HepG2 (cell line): ENCODE results near the gene GPS2. TPM values are rescaled to one million over a fixed set of nuclear protein-coding genes. Genes with fewer than 3 reads are reported as not detected.
A peak's percentile ranks its signal among the peaks of the same experiment; 100 is the strongest.

Source experiments
- EP300 ChIP-seq, 3 experiments: sonication (generic) in 1 of 3; formaldehyde crosslinking in 1 of 3; IDR thresholded peaks; 2 replicates each; pipeline versions ENCODE4 v1.5.1 to v1.6.1; 2011 to 2020; ENCODE audit warnings: low read depth in 2 of 3, low read length in 2 of 3, borderline replicate concordance in 1 of 3, improper control_type of control experiment in 1 of 3, mild to moderate bottlenecking in 1 of 3, missing genetic modification reagents in 1 of 3, moderate library complexity in 1 of 3
- GATA4 ChIP-seq: sonication (generic); IDR thresholded peaks from 2 replicates; pipeline ENCODE4 v1.6.1; 2016; ENCODE audit warnings: antibody characterized with exemption, low read depth, borderline replicate concordance
- GATAD1 ChIP-seq: IDR thresholded peaks from 2 replicates; pipeline ENCODE4 v1.6.1; 2016; ENCODE audit warnings: missing genetic modification reagents, missing compliant biosample characterization
- HES4 ChIP-seq: sonication (generic); formaldehyde crosslinking; IDR thresholded peaks from 2 replicates; pipeline ENCODE4 v1.9.0; 2021; ENCODE audit warnings: mild to moderate bottlenecking, missing genetic modification reagents, borderline replicate concordance
- HMG20A ChIP-seq: IDR thresholded peaks from 2 replicates; pipeline ENCODE4 v1.6.1; 2016; ENCODE audit warnings: borderline replicate concordance
- KLF16 ChIP-seq, 2 experiments: sonication (generic) in 1 of 2; formaldehyde crosslinking in 1 of 2; IDR thresholded peaks; 2 replicates each; pipeline versions ENCODE4 v1.6.1 to v1.8.0; 2016 to 2023; ENCODE audit warnings: missing genetic modification reagents in 2 of 2, missing compliant biosample characterization in 1 of 2
- NONO ChIP-seq, 2 experiments: fragments of 450-650 bp in 1 of 2; sonication (generic) in 1 of 2; formaldehyde crosslinking in 1 of 2; IDR thresholded peaks in 1 of 2; conservative IDR thresholded peaks in 1 of 2; 2 replicates each; pipeline versions ENCODE4 v1.6.1 to v1.8.0; 2017 to 2022; ENCODE audit warnings: mild to moderate bottlenecking in 1 of 2, missing genetic modification reagents in 1 of 2, moderate library complexity in 1 of 2
- PHF8 ChIP-seq: sonication (generic); formaldehyde crosslinking; IDR thresholded peaks from 2 replicates; pipeline ENCODE4 v1.5.0; 2020; ENCODE audit warnings: missing genetic modification reagents
- RFXANK ChIP-seq: IDR thresholded peaks from 2 replicates; pipeline ENCODE4 v1.6.1; 2016
- RFXAP ChIP-seq: sonication (generic); formaldehyde crosslinking; IDR thresholded peaks from 2 replicates; pipeline ENCODE4 v1.4.0; 2020; ENCODE audit warnings: missing genetic modification reagents, borderline replicate concordance
- TBP ChIP-seq: sonication (generic); formaldehyde crosslinking; IDR thresholded peaks from 2 replicates; pipeline ENCODE4 v1.5.0; 2020; ENCODE audit warnings: missing genetic modification reagents
- YEATS2 ChIP-seq: sonication (generic); formaldehyde crosslinking; IDR thresholded peaks from 2 replicates; pipeline ENCODE4 v1.4.0; 2020; ENCODE audit warnings: missing genetic modification reagents, borderline replicate concordance
- ZBTB7A ChIP-seq: sonication (generic); formaldehyde crosslinking; IDR thresholded peaks from 2 replicates; pipeline ENCODE4 v1.8.0; 2022; ENCODE audit warnings: mild to moderate bottlenecking, missing genetic modification reagents
- ZNF350 ChIP-seq: sonication (generic); formaldehyde crosslinking; IDR thresholded peaks from 2 replicates; pipeline ENCODE4 v1.4.0; 2020; ENCODE audit warnings: mild to moderate bottlenecking, low read depth, missing genetic modification reagents, borderline replicate concordance
- ZNF367 ChIP-seq: sonication (generic); formaldehyde crosslinking; IDR thresholded peaks from 2 replicates; pipeline ENCODE4 v1.4.0; 2020; ENCODE audit warnings: missing genetic modification reagents, borderline replicate concordance
- ZNF549 ChIP-seq: sonication (generic); formaldehyde crosslinking; IDR thresholded peaks from 2 replicates; pipeline ENCODE4 v1.5.0; 2020; ENCODE audit warnings: missing genetic modification reagents
- ZNF552 ChIP-seq: sonication (generic); formaldehyde crosslinking; IDR thresholded peaks from 2 replicates; pipeline ENCODE4 v1.9.0; 2022; ENCODE audit warnings: missing genetic modification reagents, mild to moderate bottlenecking, borderline replicate concordance
- ZNF737 ChIP-seq: sonication (generic); formaldehyde crosslinking; IDR thresholded peaks from 2 replicates; pipeline ENCODE4 v1.5.0; 2020; ENCODE audit warnings: missing genetic modification reagents, mild to moderate bottlenecking, borderline replicate concordance
- polyA plus RNA-seq, 8 experiments: library from polyadenylated mRNA; depleted of rRNA in 3 of 8; stranded (reverse) in 7 of 8; unstranded in 1 of 8; fragments of >200 nt; fragmentation: Illumina TruSeq in 4 of 8; extraction: Trizol in 4 of 8; gene quantifications; 2 replicates each; pipeline versions ENCODE4 v1.2.1 to v1.2.3, GENCODE V29; 2011 to 2016; ENCODE audit warnings: low read depth in 4 of 8, missing spikeins in 1 of 8, mixed read lengths in 1 of 8; ENCODE audit not compliant: insufficient read depth in 1 of 8
- total RNA-seq, 5 experiments: library from RNA; depleted of rRNA; stranded (reverse); fragments of >200 nt; fragmentation: Illumina TruSeq; extraction: Trizol; gene quantifications; 2 replicates each; pipeline ENCODE4 v1.2.3, GENCODE V29; 2016; ENCODE audit warnings: low read depth in 1 of 5
- TF ChIP-seq, protein P1 (sequence below): sonication (generic); formaldehyde crosslinking; IDR thresholded peaks from 2 replicates; pipeline ENCODE4 v1.4.0; 2020; ENCODE audit warnings: missing genetic modification reagents
- TF ChIP-seq, protein P2 (sequence below): IDR thresholded peaks from 2 replicates; pipeline ENCODE4 v1.6.1; 2016; ENCODE audit warnings: mild to moderate bottlenecking
- TF ChIP-seq, protein P3 (sequence below): sonication (generic); formaldehyde crosslinking; IDR thresholded peaks from 2 replicates; pipeline ENCODE4 v1.8.0; 2022; ENCODE audit warnings: mild to moderate bottlenecking, missing genetic modification reagents; ENCODE audit not compliant: insufficient replicate concordance

GPS2 gene
- total and polyA plus RNA-seq, 2 of the 13 experiments (the other 11 are each of a cell fraction or from before 2014, with no cell fraction given), result 58.0 to 59.4 TPM

DNA sequence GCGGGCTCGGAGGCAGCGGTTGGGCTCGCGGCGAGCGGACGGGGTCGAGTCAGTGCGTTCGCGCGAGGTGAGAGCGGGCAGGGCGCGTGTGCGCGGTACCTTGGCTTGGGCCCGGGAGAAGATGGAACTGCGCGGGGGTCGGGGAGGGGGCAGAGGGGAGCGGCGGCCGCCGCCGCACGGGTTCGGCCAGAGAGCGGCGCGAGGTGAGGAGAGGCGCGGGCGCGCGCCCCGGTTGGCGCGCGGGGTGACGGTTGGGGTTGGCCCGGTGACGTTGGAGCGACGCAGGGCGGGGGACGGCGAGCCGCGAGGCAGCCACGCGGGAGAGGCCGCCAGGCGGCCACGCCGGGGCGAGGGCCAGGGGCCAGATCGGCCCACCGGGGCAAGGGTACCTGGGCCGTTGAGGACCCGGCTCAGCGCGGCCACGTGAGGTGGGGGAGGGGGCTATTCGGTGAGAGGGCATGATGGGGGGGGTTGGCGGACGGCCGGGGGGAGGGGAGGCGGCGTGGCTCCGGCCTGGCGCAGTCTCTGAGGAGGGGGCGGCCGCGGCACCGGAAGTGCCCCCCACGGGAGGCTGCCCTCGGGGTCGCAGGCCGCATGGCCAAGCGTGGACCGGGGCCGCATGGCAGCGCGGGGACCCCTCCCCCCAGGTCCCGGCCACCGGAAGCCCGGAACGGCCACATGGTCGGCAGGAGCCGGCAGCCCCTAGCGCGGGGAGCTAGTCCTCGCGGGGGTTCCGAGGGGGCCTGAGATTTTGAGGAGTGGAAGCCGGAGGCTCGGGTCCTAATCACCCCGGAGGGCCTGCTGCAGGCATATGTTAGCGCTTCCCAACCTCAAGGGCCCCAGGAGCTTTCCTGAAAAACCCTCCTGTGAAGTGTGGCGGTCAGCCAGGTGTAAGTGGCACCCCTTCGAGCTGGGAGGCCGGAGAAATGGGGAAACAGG is 7.2 kb downstream of the GPS2 start (continued):
- TF ChIP-seq, protein P1, sequence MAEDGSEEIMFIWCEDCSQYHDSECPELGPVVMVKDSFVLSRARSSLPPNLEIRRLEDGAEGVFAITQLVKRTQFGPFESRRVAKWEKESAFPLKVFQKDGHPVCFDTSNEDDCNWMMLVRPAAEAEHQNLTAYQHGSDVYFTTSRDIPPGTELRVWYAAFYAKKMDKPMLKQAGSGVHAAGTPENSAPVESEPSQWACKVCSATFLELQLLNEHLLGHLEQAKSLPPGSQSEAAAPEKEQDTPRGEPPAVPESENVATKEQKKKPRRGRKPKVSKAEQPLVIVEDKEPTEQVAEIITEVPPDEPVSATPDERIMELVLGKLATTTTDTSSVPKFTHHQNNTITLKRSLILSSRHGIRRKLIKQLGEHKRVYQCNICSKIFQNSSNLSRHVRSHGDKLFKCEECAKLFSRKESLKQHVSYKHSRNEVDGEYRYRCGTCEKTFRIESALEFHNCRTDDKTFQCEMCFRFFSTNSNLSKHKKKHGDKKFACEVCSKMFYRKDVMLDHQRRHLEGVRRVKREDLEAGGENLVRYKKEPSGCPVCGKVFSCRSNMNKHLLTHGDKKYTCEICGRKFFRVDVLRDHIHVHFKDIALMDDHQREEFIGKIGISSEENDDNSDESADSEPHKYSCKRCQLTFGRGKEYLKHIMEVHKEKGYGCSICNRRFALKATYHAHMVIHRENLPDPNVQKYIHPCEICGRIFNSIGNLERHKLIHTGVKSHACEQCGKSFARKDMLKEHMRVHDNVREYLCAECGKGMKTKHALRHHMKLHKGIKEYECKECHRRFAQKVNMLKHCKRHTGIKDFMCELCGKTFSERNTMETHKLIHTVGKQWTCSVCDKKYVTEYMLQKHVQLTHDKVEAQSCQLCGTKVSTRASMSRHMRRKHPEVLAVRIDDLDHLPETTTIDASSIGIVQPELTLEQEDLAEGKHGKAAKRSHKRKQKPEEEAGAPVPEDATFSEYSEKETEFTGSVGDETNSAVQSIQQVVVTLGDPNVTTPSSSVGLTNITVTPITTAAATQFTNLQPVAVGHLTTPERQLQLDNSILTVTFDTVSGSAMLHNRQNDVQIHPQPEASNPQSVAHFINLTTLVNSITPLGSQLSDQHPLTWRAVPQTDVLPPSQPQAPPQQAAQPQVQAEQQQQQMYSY, result no peak
- TF ChIP-seq ZNF549 (no peak), RFXAP (CRISPR knock-in tag) (0 out of 2 replicates have a peak, but pooled peaks have one; percentile 25), NONO (IDR thresholded peaks at IDR 0.05) (no peak), NONO (CRISPR knock-in tag; conservative IDR thresholded peaks at IDR 0.05) (no peak), KLF16 (CRISPR knock-in tag; IDR thresholded peaks at IDR 0.05) (no peak), TBP (no peak), ZNF552 (no peak), HES4 (CRISPR knock-in tag) (no peak), RFXANK (CRISPR knock-in tag) (no peak), HMG20A (no peak), ZNF350 (CRISPR knock-in tag) (0 out of 2 replicates have a peak, but pooled peaks have one; percentile 6), ZNF737 (no peak), GATA4 (no peak), ZNF367 (CRISPR knock-in tag) (no peak), PHF8 (0 out of 2 replicates have a peak, but pooled peaks have one; percentile 56), YEATS2 (CRISPR knock-in tag) (no peak), EP300 (IDR thresholded peaks at IDR 0.05; ENCODE audit: low read depth in 2 of 2, low read length in 2 of 2) (no peak), EP300 (CRISPR knock-in tag; IDR thresholded peaks at IDR 0.05; ENCODE audit: borderline replicate concordance) (no peak), ZBTB7A (CRISPR knock-in tag) (no peak), GATAD1 (CRISPR knock-in tag) (no peak; the same call in 1 of the 2 replicates)
- TF ChIP-seq, protein P2, sequence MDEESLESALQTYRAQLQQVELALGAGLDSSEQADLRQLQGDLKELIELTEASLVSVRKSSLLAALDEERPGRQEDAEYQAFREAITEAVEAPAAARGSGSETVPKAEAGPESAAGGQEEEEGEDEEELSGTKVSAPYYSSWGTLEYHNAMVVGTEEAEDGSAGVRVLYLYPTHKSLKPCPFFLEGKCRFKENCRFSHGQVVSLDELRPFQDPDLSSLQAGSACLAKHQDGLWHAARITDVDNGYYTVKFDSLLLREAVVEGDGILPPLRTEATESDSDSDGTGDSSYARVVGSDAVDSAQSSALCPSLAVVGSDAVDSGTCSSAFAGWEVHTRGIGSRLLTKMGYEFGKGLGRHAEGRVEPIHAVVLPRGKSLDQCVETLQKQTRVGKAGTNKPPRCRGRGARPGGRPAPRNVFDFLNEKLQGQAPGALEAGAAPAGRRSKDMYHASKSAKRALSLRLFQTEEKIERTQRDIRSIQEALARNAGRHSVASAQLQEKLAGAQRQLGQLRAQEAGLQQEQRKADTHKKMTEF, result peak; percentile 36; the same call in 1 of the 2 replicates
- TF ChIP-seq, protein P3, sequence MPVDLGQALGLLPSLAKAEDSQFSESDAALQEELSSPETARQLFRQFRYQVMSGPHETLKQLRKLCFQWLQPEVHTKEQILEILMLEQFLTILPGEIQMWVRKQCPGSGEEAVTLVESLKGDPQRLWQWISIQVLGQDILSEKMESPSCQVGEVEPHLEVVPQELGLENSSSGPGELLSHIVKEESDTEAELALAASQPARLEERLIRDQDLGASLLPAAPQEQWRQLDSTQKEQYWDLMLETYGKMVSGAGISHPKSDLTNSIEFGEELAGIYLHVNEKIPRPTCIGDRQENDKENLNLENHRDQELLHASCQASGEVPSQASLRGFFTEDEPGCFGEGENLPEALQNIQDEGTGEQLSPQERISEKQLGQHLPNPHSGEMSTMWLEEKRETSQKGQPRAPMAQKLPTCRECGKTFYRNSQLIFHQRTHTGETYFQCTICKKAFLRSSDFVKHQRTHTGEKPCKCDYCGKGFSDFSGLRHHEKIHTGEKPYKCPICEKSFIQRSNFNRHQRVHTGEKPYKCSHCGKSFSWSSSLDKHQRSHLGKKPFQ (CRISPR knock-in tag), result no peak
